NB4 (cell line): ENCODE measurements around the gene TRIM29.

Source experiments
- CTCF ChIP-seq: IDR thresholded peaks from one replicate; pipeline ENCODE4 v1.5.1; 2012; ENCODE audit warnings: low read depth, low read length
- MAX ChIP-seq: IDR thresholded peaks from 2 replicates; pipeline ENCODE4 v1.6.1; 2011; ENCODE audit warnings: low read depth, low read length
- MYC ChIP-seq: IDR thresholded peaks from 2 replicates; pipeline ENCODE4 v1.6.1; 2011; ENCODE audit warnings: low read depth, low read length
- POLR2A ChIP-seq: IDR thresholded peaks from 2 replicates; pipeline ENCODE4 v1.6.1; 2011; ENCODE audit warnings: mild to moderate bottlenecking; ENCODE audit not compliant: insufficient read length; ENCODE audit errors: extremely low read depth

GRCh38 chr11:120109531-120109930 lies 28.4 kb downstream of the TRIM29 start:
- TF ChIP-seq CTCF (no peak), MYC (no peak), MAX (no peak), POLR2A (no peak)
